ENCODE results near the gene DMAC2L. TPM values are rescaled to one million over a fixed set of nuclear protein-coding genes. Genes with fewer than 3 reads are reported as not detected.

DMAC2L gene
- total and polyA plus RNA-seq, 10 of the 15 experiments (the other 5 are each of a cell fraction or from before 2014, with no cell fraction given) = 9.5 to 76.3 (median 28.2) TPM

- TF ChIP-seq, protein P1, sequence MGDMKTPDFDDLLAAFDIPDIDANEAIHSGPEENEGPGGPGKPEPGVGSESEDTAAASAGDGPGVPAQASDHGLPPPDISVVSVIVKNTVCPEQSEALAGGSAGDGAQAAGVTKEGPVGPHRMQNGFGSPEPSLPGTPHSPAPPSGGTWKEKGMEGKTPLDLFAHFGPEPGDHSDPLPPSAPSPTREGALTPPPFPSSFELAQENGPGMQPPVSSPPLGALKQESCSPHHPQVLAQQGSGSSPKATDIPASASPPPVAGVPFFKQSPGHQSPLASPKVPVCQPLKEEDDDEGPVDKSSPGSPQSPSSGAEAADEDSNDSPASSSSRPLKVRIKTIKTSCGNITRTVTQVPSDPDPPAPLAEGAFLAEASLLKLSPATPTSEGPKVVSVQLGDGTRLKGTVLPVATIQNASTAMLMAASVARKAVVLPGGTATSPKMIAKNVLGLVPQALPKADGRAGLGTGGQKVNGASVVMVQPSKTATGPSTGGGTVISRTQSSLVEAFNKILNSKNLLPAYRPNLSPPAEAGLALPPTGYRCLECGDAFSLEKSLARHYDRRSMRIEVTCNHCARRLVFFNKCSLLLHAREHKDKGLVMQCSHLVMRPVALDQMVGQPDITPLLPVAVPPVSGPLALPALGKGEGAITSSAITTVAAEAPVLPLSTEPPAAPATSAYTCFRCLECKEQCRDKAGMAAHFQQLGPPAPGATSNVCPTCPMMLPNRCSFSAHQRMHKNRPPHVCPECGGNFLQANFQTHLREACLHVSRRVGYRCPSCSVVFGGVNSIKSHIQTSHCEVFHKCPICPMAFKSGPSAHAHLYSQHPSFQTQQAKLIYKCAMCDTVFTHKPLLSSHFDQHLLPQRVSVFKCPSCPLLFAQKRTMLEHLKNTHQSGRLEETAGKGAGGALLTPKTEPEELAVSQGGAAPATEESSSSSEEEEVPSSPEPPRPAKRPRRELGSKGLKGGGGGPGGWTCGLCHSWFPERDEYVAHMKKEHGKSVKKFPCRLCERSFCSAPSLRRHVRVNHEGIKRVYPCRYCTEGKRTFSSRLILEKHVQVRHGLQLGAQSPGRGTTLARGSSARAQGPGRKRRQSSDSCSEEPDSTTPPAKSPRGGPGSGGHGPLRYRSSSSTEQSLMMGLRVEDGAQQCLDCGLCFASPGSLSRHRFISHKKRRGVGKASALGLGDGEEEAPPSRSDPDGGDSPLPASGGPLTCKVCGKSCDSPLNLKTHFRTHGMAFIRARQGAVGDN (IDR thresholded peaks at IDR 0.05) = no peak
- TF ChIP-seq CEBPB (IDR thresholded peaks at IDR 0.05; ENCODE audit: borderline replicate concordance in 1 of 2, low read depth in 2 of 2, low read length in 2 of 2) (no peak), NR2F1 (conservative IDR thresholded peaks at IDR 0.05) (no peak), HDAC6 (IDR thresholded peaks at IDR 0.05; ENCODE audit: unreplicated experiment) (no peak)
Observed at GRCh38 chr14:50285861-50286260, 26.3 kb upstream of the DMAC2L start (continued).

- DNase-seq (ENCODE audit: low read depth, low spot score) (no peak), FAIRE-seq (no peak), ATAC-seq (no peak)
- Histone ChIP-seq H3K4me2 (ENCODE audit: control insufficient read depth, insufficient read depth) (no peak overlapping the region), H3K4me1 (ENCODE audit: control insufficient read depth, insufficient read depth, low read length) (no peaks in the 10 kb centered on the region), H3K27me3 (replicated peaks in 1 of 2; ENCODE audit: control insufficient read depth in 2 of 2, insufficient read depth in 2 of 2, low read length in 1 of 2) (no peaks in the 10 kb centered on the region), H4K20me1 (ENCODE audit: control insufficient read depth, insufficient read depth) (no peaks in the 10 kb centered on the region), H3K36me3 (ENCODE audit: control insufficient read depth in 2 of 2, insufficient read depth in 2 of 2, low read length in 1 of 2) (no peaks in the 10 kb centered on the region; a peak in 2 of 4 replicates), H3K4me3 (no peak overlapping the region), H3K9me3 (replicated peaks; ENCODE audit: control insufficient read depth, insufficient read depth, low read length) (no peaks in the 10 kb centered on the region), H2AFZ (ENCODE audit: control insufficient read depth, low read depth, low read length) (no peak overlapping the region), H3K79me2 (ENCODE audit: control insufficient read depth, insufficient read depth, low read length) (no peaks in the 10 kb centered on the region), H3K27ac (ENCODE audit: control insufficient read depth, insufficient read depth) (no peak overlapping the region), H3K9ac (ENCODE audit: control insufficient read depth, insufficient read depth, low read length) (no peak overlapping the region)
- CTCF ChIA-PET = interaction anchor here (1.2 kb wide), 1 partner anchor 33 kb away, joined by 5 read pairs; no protein-coding TSS in a partner anchor
- RAD21 ChIA-PET (ENCODE audit: unreplicated experiment) = no interaction called here
- SMC1A ChIA-PET (ENCODE audit: uncharacterized antibody, unreplicated experiment) = interaction anchor here (0.9 kb wide), 1 partner anchor 48 kb away, joined by 3 read pairs; no protein-coding TSS in a partner anchor
- whole genome bisulfite sequencing (ENCODE audit: insufficient coverage, insufficient replicate concordance, low lambda C conversion rate, missing lambda C conversion rate) = 98% methylated on average over 5 of the region's 5 CpGs
- POLR2A ChIA-PET = interaction anchor here (0.5 to 0.6 kb wide), 2 partner anchors 96 to 440 kb away, joined by 3 read pairs; no protein-coding TSS in a partner anchor
- intact Hi-C loops (cut with micrococcal nuclease; ENCODE audit: unreplicated experiment) (no loop called here), in situ Hi-C loops (cut with MboI) (no loop called here)
- no TSS peak for BruUV-seq (replicated peaks)
- TF ChIP-seq CREB1 (IDR thresholded peaks at IDR 0.05; ENCODE audit: low read depth) = no peak
- TF ChIP-seq EP300 (IDR thresholded peaks at IDR 0.05; ENCODE audit: borderline replicate concordance in 1 of 2, control insufficient read depth in 1 of 2, low read depth in 2 of 2, low read length in 2 of 2) = no peak
- no peak for TF ChIP-seq RAD51 (IDR thresholded peaks at IDR 0.05)
- TF ChIP-seq LARP7 (IDR thresholded peaks at IDR 0.05) = no peak
- TF ChIP-seq PRDM15 (CRISPR knock-in tag; IDR thresholded peaks at IDR 0.05) = no peak
- TF ChIP-seq, protein P2, sequence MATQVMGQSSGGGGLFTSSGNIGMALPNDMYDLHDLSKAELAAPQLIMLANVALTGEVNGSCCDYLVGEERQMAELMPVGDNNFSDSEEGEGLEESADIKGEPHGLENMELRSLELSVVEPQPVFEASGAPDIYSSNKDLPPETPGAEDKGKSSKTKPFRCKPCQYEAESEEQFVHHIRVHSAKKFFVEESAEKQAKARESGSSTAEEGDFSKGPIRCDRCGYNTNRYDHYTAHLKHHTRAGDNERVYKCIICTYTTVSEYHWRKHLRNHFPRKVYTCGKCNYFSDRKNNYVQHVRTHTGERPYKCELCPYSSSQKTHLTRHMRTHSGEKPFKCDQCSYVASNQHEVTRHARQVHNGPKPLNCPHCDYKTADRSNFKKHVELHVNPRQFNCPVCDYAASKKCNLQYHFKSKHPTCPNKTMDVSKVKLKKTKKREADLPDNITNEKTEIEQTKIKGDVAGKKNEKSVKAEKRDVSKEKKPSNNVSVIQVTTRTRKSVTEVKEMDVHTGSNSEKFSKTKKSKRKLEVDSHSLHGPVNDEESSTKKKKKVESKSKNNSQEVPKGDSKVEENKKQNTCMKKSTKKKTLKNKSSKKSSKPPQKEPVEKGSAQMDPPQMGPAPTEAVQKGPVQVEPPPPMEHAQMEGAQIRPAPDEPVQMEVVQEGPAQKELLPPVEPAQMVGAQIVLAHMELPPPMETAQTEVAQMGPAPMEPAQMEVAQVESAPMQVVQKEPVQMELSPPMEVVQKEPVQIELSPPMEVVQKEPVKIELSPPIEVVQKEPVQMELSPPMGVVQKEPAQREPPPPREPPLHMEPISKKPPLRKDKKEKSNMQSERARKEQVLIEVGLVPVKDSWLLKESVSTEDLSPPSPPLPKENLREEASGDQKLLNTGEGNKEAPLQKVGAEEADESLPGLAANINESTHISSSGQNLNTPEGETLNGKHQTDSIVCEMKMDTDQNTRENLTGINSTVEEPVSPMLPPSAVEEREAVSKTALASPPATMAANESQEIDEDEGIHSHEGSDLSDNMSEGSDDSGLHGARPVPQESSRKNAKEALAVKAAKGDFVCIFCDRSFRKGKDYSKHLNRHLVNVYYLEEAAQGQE (IDR thresholded peaks at IDR 0.05; ENCODE audit: low read depth, low read length) = no peak
- TF ChIP-seq BMI1 (IDR thresholded peaks at IDR 0.05; ENCODE audit: borderline replicate concordance) = no peak
Observed at GRCh38 chr14:50288146-50288545, 24.0 kb upstream of the DMAC2L start.
